Tibial nerve (tissue), 4 donors: ENCODE results near the gene CORIN. TPM values are rescaled to one million over a fixed set of nuclear protein-coding genes. Genes with fewer than 3 reads are reported as not detected.

Experiments used
- DNase-seq, 2 donors: peaks; one replicate each; pipeline ENCODE4 v3.0.0-alpha.2; 2019; ENCODE audit warnings: low spot score in 2 of 2
- H3K27ac ChIP-seq, 4 donors: fragments of 200-600 bp; sonication (generic) in 3 of 4; one replicate each; pipeline ENCODE4 v1.5.1; 2017 to 2019; ENCODE audit warnings: mild to moderate bottlenecking in 1 of 4
- H3K27me3 ChIP-seq, 2 donors: fragments of 200-600 bp; sonication (generic) in 1 of 2; one replicate each; pipeline versions ENCODE4 v1.5.1 to v1.6.0; 2017 to 2019
- H3K36me3 ChIP-seq, 3 donors: fragments of 200-600 bp; sonication (generic); one replicate each; pipeline ENCODE4 v1.5.1; 2018 to 2019
- H3K4me1 ChIP-seq, 4 donors: fragments of 200-600 bp; sonication (generic) in 3 of 4; one replicate each; pipeline ENCODE4 v1.5.1; 2017 to 2019
- H3K4me3 ChIP-seq, 4 donors: fragments of 200-600 bp; sonication (generic) in 3 of 4; one replicate each; pipeline ENCODE4 v1.5.1; 2017 to 2019; ENCODE audit warnings: mild to moderate bottlenecking in 1 of 4, moderate library complexity in 1 of 4
- H3K9me3 ChIP-seq, 4 donors: fragments of 200-600 bp; sonication (generic) in 3 of 4; one replicate each; pipeline ENCODE4 v1.5.1; 2017 to 2019
- CTCF ChIP-seq, 5 experiments: fragments of 200-600 bp in 3 of 5; fragments of 450-650 bp in 2 of 5; sonication (generic) in 3 of 5; IDR thresholded peaks; one replicate each; pipeline ENCODE4 v1.5.1; 2016 to 2019; ENCODE audit warnings: antibody characterized with exemption in 5 of 5, mild to moderate bottlenecking in 3 of 5, moderate library complexity in 2 of 5
- EP300 ChIP-seq, 2 donors: sonication (generic); formaldehyde crosslinking; IDR thresholded peaks; one replicate each; pipeline ENCODE4 v1.6.1; 2017; ENCODE audit warnings: antibody characterized with exemption in 2 of 2, mild to moderate bottlenecking in 1 of 2
- POLR2A ChIP-seq, 2 donors: fragments of 450-650 bp; IDR thresholded peaks; one replicate each; pipeline ENCODE4 v1.6.1; 2017; ENCODE audit warnings: antibody characterized with exemption in 2 of 2, mild to moderate bottlenecking in 2 of 2, moderate library complexity in 2 of 2
- WGBS, 2 donors: methylation state at CpG; one replicate each; pipeline ENCODE4 v1.1.5; 2018; 5-methylcytosine and 5-hydroxymethylcytosine counted together
- total RNA-seq, 4 donors: library from RNA; depleted of rRNA; stranded (reverse); fragments of >200 nt; gene quantifications; one replicate each; pipeline ENCODE4 v1.1.0, GENCODE V29; 2016

Gene CORIN
- total RNA-seq, 4 donors from 2014 or later, result 0.22 to 0.42 TPM; not detected in 2

GRCh38 chr4:47668810-47669408, 169.0 kb downstream of the CORIN start:
- TF ChIP-seq CTCF (IDR thresholded peaks at IDR 0.05) (peak; percentile 44 to 73 (median 58)), POLR2A (IDR thresholded peaks at IDR 0.05) (no peak)
- Histone ChIP-seq H3K27ac (no peak overlapping the region), H3K9me3 (no peaks in the 10 kb centered on the region), H3K4me3 (no peak overlapping the region), H3K4me1 (no peaks in the 10 kb centered on the region), H3K36me3 (no peaks in the 10 kb centered on the region), H3K27me3 (no peaks in the 10 kb centered on the region)
- DNase-seq, result peak in 1 of 2 donors; percentile 64
- 32 to 36% methylated on average over 11 of the region's 11 CpGs for WGBS, 2 donors

- Histone ChIP-seq H3K36me3 (no peaks in the 10 kb centered on the region), H3K27me3 (no peaks in the 10 kb centered on the region), H3K27ac (no peak overlapping the region), H3K9me3 (no peaks in the 10 kb centered on the region), H3K4me1 (no peaks in the 10 kb centered on the region), H3K4me3 (no peak overlapping the region)
- WGBS, 2 donors, result 84 to 94% methylated on average over 2 of the region's 2 CpGs
- TF ChIP-seq EP300 (IDR thresholded peaks at IDR 0.05) (no peak), CTCF (IDR thresholded peaks at IDR 0.05) (no peak), POLR2A (IDR thresholded peaks at IDR 0.05) (no peak)
- DNase-seq, result no peak
These were observed 169.6 kb downstream of the CORIN start for GRCh38 chr4:47668256-47668655.

- no peak overlapping the region for H3K27ac ChIP-seq
- no peaks in the 10 kb centered on the region for H3K9me3 ChIP-seq
- no peak for DNase-seq
- H3K4me1 ChIP-seq, result no peaks in the 10 kb centered on the region
- H3K36me3 ChIP-seq, result no peaks in the 10 kb centered on the region
- no peak for TF ChIP-seq EP300 (IDR thresholded peaks at IDR 0.05)
- no peak for TF ChIP-seq POLR2A (IDR thresholded peaks at IDR 0.05)
- H3K27me3 ChIP-seq, result no peaks in the 10 kb centered on the region
- no peak overlapping the region for H3K4me3 ChIP-seq
- 79 to 90% methylated on average over 3 of the region's 3 CpGs for WGBS, 2 donors
These were observed 170.3 kb downstream of the CORIN start for GRCh38 chr4:47667552-47667951.

GRCh38 chr4:47664051-47664826, 173.6 kb downstream of the CORIN start:
- Histone ChIP-seq H3K27me3 (no peaks in the 10 kb centered on the region), H3K4me3 (no peak overlapping the region), H3K27ac (no peak overlapping the region), H3K4me1 (no peaks in the 10 kb centered on the region), H3K9me3 (no peaks in the 10 kb centered on the region), H3K36me3 (no peaks in the 10 kb centered on the region)
- TF ChIP-seq POLR2A (IDR thresholded peaks at IDR 0.05), result no peak
- no peak for TF ChIP-seq CTCF (IDR thresholded peaks at IDR 0.05)
- no peak for TF ChIP-seq EP300 (IDR thresholded peaks at IDR 0.05)
- 82 to 84% methylated on average over 8 of the region's 8 CpGs for WGBS, 2 donors
- DNase-seq, result no peak

- WGBS, 2 donors, result 85 to 86% methylated on average over 3 of the region's 3 CpGs
- Histone ChIP-seq H3K27me3 (no peaks in the 10 kb centered on the region), H3K9me3 (no peaks in the 10 kb centered on the region), H3K36me3 (no peaks in the 10 kb centered on the region), H3K4me3 (no peak overlapping the region), H3K27ac (no peak overlapping the region), H3K4me1 (no peaks in the 10 kb centered on the region)
- no peak for DNase-seq
- TF ChIP-seq EP300 (IDR thresholded peaks at IDR 0.05) (no peak), POLR2A (IDR thresholded peaks at IDR 0.05) (no peak), CTCF (IDR thresholded peaks at IDR 0.05) (peak in 1 of 5 experiments; percentile 9)
These were observed 174.9 kb downstream of the CORIN start for GRCh38 chr4:47662975-47663374.
